ENCODE data around the gene IQCF5.
"Not testable (repeated sequence)": the region's sequence is repeated elsewhere in the genome, so short reads cannot be mapped to it uniquely, and the experiment has no call there.

- TF ChIP-seq POLR2AphosphoS5 (IDR thresholded peaks at IDR 0.05); CTCF (IDR thresholded peaks at IDR 0.05); POLR2A (IDR thresholded peaks at IDR 0.05; ENCODE audit: low read depth): not testable (repeated sequence)
Observed at GRCh38 chr3:51855411-51855810, 20.0 kb downstream of the IQCF5 start.

All from esophagus muscularis mucosa (tissue), 3 donors.